Parathyroid adenoma (tissue), 2 donors: ENCODE measurements around the gene ZNF3.
A peak's percentile ranks its signal among the peaks of the same experiment; 100 is the strongest.

ENCODE experiments used
- H2AFZ ChIP-seq: fragments of 300-600 bp; sonication (generic); one replicate; pipeline ENCODE4 v1.7.0; 2017; ENCODE audit warnings: antibody characterized with exemption, mild to moderate bottlenecking
- H3K27ac ChIP-seq: fragments of 300-600 bp; sonication (generic); one replicate; pipeline ENCODE4 v1.7.0; 2017
- H3K27me3 ChIP-seq: fragments of 300-600 bp; sonication (generic); one replicate; pipeline ENCODE4 v1.7.0; 2017; ENCODE audit warnings: low read length; ENCODE audit not compliant: control insufficient read depth, insufficient read depth
- H3K36me3 ChIP-seq: fragments of 300-600 bp; sonication (generic); one replicate; pipeline ENCODE4 v1.7.0; 2017; ENCODE audit warnings: low read length; ENCODE audit not compliant: control insufficient read depth, insufficient read depth
- H3K4me1 ChIP-seq: fragments of 300-600 bp; sonication (generic); one replicate; pipeline ENCODE4 v1.7.0; 2017; ENCODE audit warnings: control low read depth
- H3K4me2 ChIP-seq: fragments of 300-600 bp; sonication (generic); one replicate; pipeline ENCODE4 v1.7.0; 2017; ENCODE audit warnings: low read length
- H3K4me3 ChIP-seq: fragments of 300-600 bp; sonication (generic); one replicate; pipeline ENCODE4 v1.7.0; 2017; ENCODE audit warnings: low read depth, low read length
- H3K79me2 ChIP-seq: fragments of 300-600 bp; sonication (generic); one replicate; pipeline ENCODE4 v1.7.0; 2017; ENCODE audit warnings: control low read depth
- H3K9ac ChIP-seq: fragments of 300-600 bp; sonication (generic); one replicate; pipeline ENCODE4 v1.7.0; 2017; ENCODE audit warnings: mild to moderate bottlenecking
- H3K9me3 ChIP-seq: fragments of 300-600 bp; sonication (generic); one replicate; pipeline ENCODE4 v1.7.0; 2017; ENCODE audit warnings: low read length; ENCODE audit not compliant: control insufficient read depth
- CTCF ChIP-seq: fragments of 300-600 bp; sonication (generic); IDR thresholded peaks from one replicate; pipeline ENCODE4 v1.7.0; 2017; ENCODE audit warnings: antibody characterized with exemption, mild to moderate bottlenecking
- donor health status: primary hyperparathyroidism.

ZNF3 gene

DNA sequence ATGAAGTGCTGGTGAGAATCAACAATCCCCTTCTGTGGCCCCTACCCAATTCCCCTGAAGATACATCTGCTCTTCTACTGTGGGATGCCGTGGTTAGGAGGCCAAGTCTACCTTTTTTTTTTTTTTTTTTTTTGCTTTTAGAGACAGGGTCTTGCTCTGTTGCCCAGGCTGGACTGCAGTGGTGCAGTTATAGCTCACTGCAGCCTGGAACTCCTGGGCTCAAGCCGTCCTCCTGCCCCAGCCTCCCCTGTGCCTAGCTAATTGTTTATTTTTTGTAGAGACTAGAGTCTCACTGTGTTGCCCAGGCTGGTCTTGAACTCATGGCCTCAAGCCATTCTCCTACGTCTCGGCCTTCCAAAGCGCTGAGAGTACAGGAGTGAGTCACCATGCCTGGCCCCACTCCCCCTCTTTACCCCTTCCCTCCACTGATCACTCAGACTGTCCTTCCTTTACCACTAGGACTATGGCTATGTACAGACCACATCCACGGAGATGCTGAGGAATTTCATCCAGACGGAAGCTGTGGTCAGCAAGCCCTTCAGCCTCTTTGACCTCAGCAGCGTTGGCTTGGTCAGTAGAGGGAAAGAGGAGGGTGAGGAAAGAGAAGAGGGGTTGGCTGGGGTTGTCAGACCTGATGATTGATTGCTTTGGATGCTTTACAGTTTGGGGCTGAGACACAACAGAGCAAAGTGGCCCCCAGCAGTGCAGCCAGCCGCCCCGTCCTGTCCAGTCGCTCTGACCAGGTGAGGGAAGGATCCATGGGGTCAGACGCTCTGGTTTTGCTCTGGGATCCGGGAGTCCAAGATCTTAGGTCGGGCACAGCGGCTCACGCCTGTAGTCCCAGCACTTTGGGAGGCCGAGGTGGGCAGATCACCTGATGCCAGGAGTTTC is 21.7 kb upstream of the ZNF3 start:
- no peaks in the 10 kb centered on the region for H3K36me3 ChIP-seq
- H3K4me3 ChIP-seq = no peak overlapping the region
- no peaks in the 10 kb centered on the region for H3K27me3 ChIP-seq
- no peak for TF ChIP-seq CTCF
- H3K4me1 ChIP-seq = peaks cover 5% of the 10 kb centered on the region
- H2AFZ ChIP-seq = no peak overlapping the region
- H3K27ac ChIP-seq = no peak overlapping the region
- peaks cover 2% of the 10 kb centered on the region for H3K79me2 ChIP-seq
- H3K9ac ChIP-seq = no peak overlapping the region
- no peaks in the 10 kb centered on the region for H3K9me3 ChIP-seq
- no peak overlapping the region for H3K4me2 ChIP-seq

GRCh38 chr7:100101016-100101862 is 19.7 kb upstream of the ZNF3 start, which contains the start of the genes AP4M1 and MCM7:
TSS of gene AP4M1 (plus strand) at chr7:100101643. CDS start at chr7:100101715, 72 bp downstream.
TSS of gene MCM7 (minus strand) at chr7:100101397. CDS start at chr7:100101294, 103 bp downstream.
- peaks cover 2% of the 10 kb centered on the region for H3K79me2 ChIP-seq
- H3K9me3 ChIP-seq = no peaks in the 10 kb centered on the region
- peak within 1 kb of the TSS; percentile 78 for H2AFZ ChIP-seq
- H3K36me3 ChIP-seq = no peaks in the 10 kb centered on the region
- TF ChIP-seq CTCF = no peak
- peaks cover 5% of the 10 kb centered on the region for H3K4me1 ChIP-seq
- H3K9ac ChIP-seq = no peak within 1 kb of the TSS
- H3K27me3 ChIP-seq = no peaks in the 10 kb centered on the region
- peak within 1 kb of the TSS; percentile 86 for H3K4me3 ChIP-seq
- H3K27ac ChIP-seq = peak within 1 kb of the TSS; percentile 88
- H3K4me2 ChIP-seq = peak within 1 kb of the TSS; percentile 96

DNA sequence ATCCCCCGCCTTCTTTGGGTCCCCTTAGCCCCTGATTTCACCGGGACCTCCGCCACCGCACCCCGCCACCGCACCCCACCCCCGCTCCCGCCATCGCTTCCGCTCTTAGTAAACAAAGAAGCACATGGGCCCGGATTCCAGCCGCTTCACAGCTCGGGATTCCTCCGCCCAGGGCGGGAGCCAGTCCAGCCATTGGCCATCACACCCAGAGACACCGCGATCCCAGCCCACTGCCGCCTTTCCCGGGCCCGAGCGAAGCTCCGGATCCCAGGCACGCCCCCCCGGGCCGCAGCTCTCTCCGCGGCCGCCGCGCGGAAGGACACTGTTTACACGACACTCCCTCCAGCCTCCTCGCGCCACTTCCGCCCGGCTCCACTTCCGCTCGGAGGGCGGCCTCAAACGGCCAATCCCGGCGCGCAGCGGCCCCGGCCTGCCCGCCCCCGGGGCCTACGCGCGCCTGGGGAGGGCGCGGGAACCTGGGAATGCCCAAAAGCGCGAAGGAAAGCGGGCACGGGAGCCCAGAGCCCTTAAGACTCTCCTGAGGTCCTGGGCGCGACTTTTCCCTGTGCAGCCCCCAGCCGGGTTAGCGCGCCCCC is 19.0 kb upstream of the ZNF3 start:
- Histone ChIP-seq H3K27ac (peak overlapping the region; percentile 88), H2AFZ (peak overlapping the region; percentile 78), H3K4me3 (peak overlapping the region; percentile 78), H3K4me2 (peak overlapping the region; percentile 96), H3K27me3 (no peaks in the 10 kb centered on the region), H3K79me2 (peaks cover 2% of the 10 kb centered on the region), H3K4me1 (peaks cover 5% of the 10 kb centered on the region), H3K9ac (no peak overlapping the region), H3K36me3 (no peaks in the 10 kb centered on the region), H3K9me3 (no peaks in the 10 kb centered on the region)
- TF ChIP-seq CTCF = no peak

DNA sequence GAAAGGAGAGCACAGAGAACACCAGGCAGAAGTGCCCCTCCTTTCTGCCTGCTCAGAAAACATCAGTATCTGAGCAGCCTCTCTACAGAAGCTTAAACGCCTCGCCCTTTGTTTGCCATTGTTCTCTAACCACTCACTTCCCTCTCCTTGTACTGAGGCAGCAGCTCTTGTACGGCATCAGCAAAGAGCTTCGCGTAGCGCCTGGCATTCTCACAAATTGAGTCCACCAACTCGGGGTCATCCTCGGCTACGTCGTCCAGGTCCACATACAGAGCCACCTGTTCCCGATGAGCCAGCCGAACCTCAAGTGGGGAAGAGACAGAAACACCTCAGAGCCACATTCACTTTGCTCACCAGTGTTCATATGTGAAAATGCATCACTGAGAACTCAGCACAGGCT is 17.9 kb upstream of the ZNF3 start:
- H3K27me3 ChIP-seq = no peaks in the 10 kb centered on the region
- H3K9ac ChIP-seq = no peak overlapping the region
- H3K79me2 ChIP-seq = peaks cover 2% of the 10 kb centered on the region
- peaks cover 5% of the 10 kb centered on the region for H3K4me1 ChIP-seq
- peak overlapping the region; percentile 96 for H3K4me2 ChIP-seq
- no peak overlapping the region for H3K27ac ChIP-seq
- peak overlapping the region; percentile 78 for H3K4me3 ChIP-seq
- no peak for TF ChIP-seq CTCF
- no peak overlapping the region for H2AFZ ChIP-seq
- no peaks in the 10 kb centered on the region for H3K9me3 ChIP-seq
- H3K36me3 ChIP-seq = no peaks in the 10 kb centered on the region
